HL-60 (cell line): ENCODE measurements around the gene C22orf23.

Experiments
- DNase-seq, 2 experiments: peaks; one replicate each; pipeline ENCODE4 v3.0.0-alpha.2; 2010 to 2020; ENCODE audit warnings: low read depth in 1 of 2, low spot score in 1 of 2
- H3K27ac ChIP-seq: fragments of 250-450 bp; sonication (Bioruptor Pico); replicated peaks from 2 replicates; pipeline ENCODE4 v1.5.1; 2020; ENCODE audit warnings: mild to moderate bottlenecking, moderate library complexity
- H3K27me3 ChIP-seq: fragments of 250-450 bp; sonication (Bioruptor Pico); 2 replicates; pipeline ENCODE4 v1.5.1; 2021; ENCODE audit warnings: mild to moderate bottlenecking, moderate library complexity; ENCODE audit not compliant: insufficient read depth, poor library complexity, severe bottlenecking
- H3K4me3 ChIP-seq: replicated peaks from 2 replicates; pipeline ENCODE4 v1.5.1; 2011; ENCODE audit warnings: mild to moderate bottlenecking, control low read depth, low read length; ENCODE audit not compliant: insufficient read depth
- GABPA ChIP-seq: IDR thresholded peaks from 2 replicates; pipeline ENCODE4 v1.6.1; 2012; ENCODE audit warnings: low read depth
- POLR2AphosphoS5 ChIP-seq: IDR thresholded peaks from 2 replicates; pipeline ENCODE4 v1.6.1; 2012; ENCODE audit warnings: low read depth
- SPI1 ChIP-seq: IDR thresholded peaks from 2 replicates; pipeline ENCODE4 v1.6.1; 2012; ENCODE audit warnings: low read depth, mild to moderate bottlenecking, borderline replicate concordance
- TF ChIP-seq, protein P1 (sequence below): IDR thresholded peaks from one replicate; pipeline ENCODE4 v1.5.1; 2011; ENCODE audit warnings: low read length, control low read depth, inconsistent platforms; ENCODE audit not compliant: insufficient read depth
- TF ChIP-seq, protein P2 (sequence below): IDR thresholded peaks from 2 replicates; pipeline ENCODE4 v1.6.1; 2012; ENCODE audit warnings: low read depth; ENCODE audit not compliant: insufficient replicate concordance

C22orf23 gene

DNA sequence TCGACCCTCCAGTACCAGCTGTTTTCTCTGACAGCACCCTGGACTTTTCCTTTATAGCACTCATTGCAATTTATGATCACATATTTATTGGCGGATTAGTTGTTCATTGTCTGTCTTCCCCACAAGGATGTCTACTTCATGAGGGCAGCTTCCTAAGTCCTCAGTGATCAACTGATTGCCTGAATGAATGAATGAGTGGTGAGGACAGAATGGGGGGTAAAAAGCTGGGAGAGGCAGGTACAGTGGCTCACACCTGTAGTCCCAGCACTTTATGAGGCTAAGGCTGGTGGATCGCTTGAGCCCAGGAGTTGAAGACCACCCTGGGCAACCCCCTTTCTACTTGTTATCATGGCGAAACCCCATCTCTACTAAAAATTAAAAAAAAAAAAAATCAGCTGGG, 42.1 kb upstream of the C22orf23 start:
- DNase-seq: no peak
- H3K4me3 ChIP-seq: no peak overlapping the region
- H3K27ac ChIP-seq: no peak overlapping the region
- H3K27me3 ChIP-seq: no peaks in the 10 kb centered on the region
- TF ChIP-seq SPI1 (no peak), GABPA (no peak), POLR2AphosphoS5 (no peak)
- TF ChIP-seq, protein P1, sequence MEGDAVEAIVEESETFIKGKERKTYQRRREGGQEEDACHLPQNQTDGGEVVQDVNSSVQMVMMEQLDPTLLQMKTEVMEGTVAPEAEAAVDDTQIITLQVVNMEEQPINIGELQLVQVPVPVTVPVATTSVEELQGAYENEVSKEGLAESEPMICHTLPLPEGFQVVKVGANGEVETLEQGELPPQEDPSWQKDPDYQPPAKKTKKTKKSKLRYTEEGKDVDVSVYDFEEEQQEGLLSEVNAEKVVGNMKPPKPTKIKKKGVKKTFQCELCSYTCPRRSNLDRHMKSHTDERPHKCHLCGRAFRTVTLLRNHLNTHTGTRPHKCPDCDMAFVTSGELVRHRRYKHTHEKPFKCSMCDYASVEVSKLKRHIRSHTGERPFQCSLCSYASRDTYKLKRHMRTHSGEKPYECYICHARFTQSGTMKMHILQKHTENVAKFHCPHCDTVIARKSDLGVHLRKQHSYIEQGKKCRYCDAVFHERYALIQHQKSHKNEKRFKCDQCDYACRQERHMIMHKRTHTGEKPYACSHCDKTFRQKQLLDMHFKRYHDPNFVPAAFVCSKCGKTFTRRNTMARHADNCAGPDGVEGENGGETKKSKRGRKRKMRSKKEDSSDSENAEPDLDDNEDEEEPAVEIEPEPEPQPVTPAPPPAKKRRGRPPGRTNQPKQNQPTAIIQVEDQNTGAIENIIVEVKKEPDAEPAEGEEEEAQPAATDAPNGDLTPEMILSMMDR: no peak
- TF ChIP-seq, protein P2, sequence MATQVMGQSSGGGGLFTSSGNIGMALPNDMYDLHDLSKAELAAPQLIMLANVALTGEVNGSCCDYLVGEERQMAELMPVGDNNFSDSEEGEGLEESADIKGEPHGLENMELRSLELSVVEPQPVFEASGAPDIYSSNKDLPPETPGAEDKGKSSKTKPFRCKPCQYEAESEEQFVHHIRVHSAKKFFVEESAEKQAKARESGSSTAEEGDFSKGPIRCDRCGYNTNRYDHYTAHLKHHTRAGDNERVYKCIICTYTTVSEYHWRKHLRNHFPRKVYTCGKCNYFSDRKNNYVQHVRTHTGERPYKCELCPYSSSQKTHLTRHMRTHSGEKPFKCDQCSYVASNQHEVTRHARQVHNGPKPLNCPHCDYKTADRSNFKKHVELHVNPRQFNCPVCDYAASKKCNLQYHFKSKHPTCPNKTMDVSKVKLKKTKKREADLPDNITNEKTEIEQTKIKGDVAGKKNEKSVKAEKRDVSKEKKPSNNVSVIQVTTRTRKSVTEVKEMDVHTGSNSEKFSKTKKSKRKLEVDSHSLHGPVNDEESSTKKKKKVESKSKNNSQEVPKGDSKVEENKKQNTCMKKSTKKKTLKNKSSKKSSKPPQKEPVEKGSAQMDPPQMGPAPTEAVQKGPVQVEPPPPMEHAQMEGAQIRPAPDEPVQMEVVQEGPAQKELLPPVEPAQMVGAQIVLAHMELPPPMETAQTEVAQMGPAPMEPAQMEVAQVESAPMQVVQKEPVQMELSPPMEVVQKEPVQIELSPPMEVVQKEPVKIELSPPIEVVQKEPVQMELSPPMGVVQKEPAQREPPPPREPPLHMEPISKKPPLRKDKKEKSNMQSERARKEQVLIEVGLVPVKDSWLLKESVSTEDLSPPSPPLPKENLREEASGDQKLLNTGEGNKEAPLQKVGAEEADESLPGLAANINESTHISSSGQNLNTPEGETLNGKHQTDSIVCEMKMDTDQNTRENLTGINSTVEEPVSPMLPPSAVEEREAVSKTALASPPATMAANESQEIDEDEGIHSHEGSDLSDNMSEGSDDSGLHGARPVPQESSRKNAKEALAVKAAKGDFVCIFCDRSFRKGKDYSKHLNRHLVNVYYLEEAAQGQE: no peak

DNA sequence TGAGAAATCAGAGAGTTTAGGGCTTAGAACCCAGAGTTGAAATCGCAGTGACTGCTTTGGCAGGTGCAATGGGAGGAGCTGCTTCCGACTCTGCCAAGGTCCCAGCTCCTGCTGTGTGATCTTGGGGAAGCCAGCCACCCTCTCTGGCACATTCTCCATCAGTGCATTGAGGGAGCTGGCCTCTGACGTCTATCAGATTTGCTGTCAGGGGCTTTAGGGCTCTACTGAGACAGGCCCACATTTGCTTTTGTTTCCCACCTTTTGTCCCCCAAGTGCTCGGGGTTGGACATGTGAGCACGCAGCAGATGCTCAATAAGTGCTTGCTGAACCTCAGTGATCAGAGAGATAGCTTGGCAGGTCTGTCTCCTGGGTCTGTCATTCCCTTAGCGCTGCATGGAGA, 41.6 kb upstream of the C22orf23 start:
- no peak overlapping the region for H3K27ac ChIP-seq
- TF ChIP-seq SPI1 (no peak), GABPA (no peak), POLR2AphosphoS5 (no peak)
- TF ChIP-seq, protein P2: no peak
- TF ChIP-seq, protein P1: no peak
- H3K4me3 ChIP-seq: no peak overlapping the region
- DNase-seq: no peak
- no peaks in the 10 kb centered on the region for H3K27me3 ChIP-seq

DNA sequence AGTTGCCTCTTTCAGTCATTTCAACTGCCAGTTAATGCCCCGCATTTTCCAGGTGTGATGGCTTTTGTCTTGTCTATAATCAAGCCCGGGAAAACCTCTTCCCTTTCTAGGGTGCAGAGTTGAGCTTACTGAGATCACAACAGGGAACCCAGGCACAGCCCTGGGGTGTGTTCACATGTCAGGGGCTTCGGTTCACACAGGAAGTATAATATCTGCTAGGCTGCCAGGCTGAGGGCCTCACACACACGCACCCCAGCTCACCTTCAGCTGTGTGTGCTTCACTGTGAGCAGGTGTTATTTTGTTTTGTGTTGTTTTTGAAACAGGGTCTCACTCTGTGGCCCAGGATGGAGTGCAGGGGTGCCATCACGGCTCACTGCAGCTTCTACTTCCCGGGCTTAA, 40.6 kb upstream of the C22orf23 start:
- Histone ChIP-seq H3K4me3 (no peak overlapping the region), H3K27ac (no peak overlapping the region), H3K27me3 (no peaks in the 10 kb centered on the region)
- no peak for DNase-seq
- TF ChIP-seq, protein P1: no peak
- TF ChIP-seq GABPA (no peak), POLR2AphosphoS5 (no peak), SPI1 (no peak)
- TF ChIP-seq, protein P2: no peak
